Measurements from ENCODE around the gene SLC25A3.
"Not testable (repeated sequence)": the region's sequence is repeated elsewhere in the genome, so short reads cannot be mapped to it uniquely, and the experiment has no call there.

Gene SLC25A3

DNA sequence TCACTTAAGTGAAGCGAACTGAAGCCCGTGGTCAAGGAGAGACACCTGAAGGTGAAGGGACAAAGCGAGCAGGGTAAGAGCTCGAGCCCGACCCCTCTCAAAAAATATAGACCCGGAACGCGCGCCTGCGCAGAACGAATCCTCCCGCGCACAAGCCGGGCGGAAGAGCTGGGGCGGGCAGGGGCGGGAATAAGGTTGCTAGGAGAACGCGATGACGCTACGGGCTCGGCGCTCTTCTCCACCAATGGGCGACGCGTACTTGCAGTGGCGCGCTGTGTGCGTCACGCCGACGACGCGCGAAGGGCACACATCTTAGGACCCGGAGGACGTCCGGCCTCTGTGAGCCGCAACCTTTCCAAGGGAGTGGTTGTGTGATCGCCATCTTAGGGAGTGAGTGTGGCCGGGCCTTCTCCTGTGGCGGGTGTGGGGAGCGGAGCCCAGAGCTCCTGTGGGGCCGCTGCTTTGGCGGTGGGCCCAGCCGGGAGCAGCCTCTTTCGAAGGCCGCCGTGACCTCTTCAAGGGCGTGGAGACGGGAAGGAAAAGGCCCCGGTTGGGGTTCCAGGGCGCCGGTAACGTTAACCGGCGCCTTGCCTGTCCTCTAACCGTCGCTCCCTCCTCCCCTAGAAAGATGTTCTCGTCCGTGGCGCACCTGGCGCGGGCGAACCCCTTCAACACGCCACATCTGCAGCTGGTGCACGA is at the start of gene SLC25A3:
Gene SLC25A3 (plus strand): TSS at position 336 of the 699 bp plus-strand sequence. CDS start 293 bp downstream, at position 629.
- DNase-seq, result peak; percentile 98

DNA sequence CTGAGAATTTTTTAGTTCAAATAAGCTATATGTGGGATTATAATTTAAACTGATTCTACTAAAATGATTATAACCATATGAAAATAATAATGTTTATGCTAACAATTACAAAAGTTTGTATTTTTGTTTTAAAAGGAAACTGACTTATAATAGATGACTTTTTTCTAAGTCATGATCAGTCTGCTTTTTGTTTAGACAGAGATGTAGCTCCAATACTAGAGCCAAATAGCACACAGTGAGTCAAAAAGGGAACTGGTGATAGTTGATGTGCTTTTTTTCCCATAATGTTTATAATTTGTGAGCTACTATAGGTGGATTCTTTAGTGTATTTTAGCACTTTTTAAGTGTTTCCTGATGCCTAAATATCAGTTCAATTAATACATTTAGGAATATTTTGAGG is 49.8 kb upstream of the SLC25A3 start:
- no peak for DNase-seq

DNA sequence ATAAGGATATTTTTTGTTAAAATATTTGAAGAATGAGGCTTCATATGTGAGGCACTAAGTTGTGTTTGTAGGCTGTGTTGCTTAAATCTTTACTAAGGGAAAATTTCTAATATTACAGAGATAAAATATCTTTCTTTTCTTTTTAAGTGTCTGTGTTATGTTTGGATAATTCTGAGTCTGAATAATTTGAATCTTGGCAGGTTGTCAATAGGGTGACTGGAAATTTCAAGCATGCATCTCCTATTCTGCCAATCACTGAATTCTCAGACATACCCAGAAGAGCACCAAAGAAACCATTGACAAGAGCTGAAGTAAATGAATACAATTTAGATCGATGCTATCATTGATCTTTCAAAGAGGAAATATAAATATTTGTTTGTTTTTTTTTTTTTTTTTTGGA is 48.7 kb upstream of the SLC25A3 start:
- no peak for DNase-seq

DNA sequence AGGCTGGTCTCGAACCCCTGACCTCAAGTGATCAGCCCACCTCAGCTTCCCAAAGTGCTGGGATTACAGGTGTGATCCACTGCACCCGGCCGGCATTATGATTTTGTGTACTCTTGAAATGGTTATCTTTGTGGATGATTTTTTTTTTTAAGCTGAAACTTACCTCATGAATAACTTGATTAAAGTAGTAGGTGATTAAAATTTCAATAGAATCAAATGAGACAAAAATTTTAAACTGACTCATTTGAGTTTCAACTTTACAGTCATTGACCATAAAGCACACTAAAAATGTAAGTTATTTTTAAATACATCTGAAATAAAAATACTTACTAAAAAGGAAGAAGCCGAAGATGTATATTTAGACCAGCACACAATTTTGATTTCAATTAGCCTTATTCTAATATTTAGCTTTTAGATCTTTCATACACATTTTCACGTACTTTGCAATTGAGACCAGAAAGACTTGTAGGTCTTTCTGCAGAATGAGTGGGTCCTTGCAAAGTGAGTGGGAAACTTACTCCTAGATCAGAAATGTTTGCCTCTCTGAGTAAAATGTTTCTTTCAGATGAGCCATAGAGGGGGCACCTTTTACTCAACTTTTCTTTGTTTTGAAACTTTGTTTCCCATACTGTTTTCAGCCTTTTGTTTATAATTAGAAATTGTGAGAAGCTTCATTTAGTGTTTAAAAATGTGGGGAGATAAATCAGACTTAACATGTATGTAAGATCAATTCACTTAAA is 43.9 kb upstream of the SLC25A3 start:
- DNase-seq, result no peak

- no peak for DNase-seq
These were observed 41.7 kb upstream of the SLC25A3 start for GRCh38 chr12:98551787-98552186.

DNA sequence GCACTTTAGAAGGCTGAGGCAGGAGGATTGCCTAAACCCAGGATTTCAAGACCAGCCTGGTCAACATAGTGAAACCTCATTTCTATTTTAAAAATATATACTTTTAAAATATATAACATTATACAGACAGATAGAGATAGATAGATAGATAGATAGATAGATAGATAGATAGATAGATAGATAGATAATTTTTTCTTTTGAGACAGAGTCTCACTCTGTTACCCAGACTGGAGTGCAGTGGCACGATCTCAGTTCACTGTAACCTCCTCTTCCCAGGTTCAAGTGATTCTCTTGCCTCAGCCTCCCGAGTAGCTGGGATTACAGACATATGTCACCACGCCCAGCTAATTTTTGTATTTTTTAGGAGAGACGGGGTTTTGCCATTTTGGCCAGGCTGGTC is 35.4 kb upstream of the SLC25A3 start:
- not testable (repeated sequence) for DNase-seq

DNA sequence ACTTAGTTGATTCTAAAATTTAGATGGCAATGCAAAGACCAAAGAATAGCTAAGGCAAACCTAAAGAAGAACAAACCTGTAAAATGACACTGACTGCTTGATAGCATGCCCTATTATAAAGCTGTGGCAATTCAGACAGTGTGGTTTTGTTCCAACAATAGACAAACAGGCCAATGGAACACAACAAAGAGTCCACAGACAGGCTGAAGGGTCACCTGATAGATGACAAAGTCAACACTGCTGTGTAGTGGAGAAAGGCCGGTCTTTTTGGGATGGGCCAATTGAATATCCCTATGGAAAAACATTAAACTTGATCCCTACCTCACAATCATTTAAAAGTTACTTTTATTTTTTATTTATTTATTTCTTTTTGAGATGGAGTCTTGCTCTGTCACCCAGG is 33.8 kb upstream of the SLC25A3 start:
- DNase-seq, result no peak

DNA sequence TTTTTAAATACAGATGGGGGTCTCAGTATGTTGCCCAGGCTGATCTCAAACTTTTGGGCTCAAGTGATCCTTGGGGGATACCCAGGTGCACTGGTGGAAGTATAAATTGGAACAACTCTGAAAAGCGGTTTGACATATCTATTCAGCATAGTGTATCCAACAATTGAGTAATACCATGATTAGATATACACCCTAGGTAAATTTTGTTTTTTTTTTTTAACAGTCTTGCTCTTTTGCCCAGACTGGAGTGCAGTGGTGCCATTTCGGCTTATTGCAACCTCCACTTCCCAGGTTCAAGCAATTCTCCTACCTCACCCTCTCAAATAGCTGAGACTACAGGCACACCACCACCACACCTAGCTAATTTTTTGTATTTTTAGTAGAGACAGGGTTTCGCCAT is 31.6 kb upstream of the SLC25A3 start:
- DNase-seq, result no peak

- DNase-seq, result no peak
These were observed 21.5 kb upstream of the SLC25A3 start for GRCh38 chr12:98572010-98572409.

DNA sequence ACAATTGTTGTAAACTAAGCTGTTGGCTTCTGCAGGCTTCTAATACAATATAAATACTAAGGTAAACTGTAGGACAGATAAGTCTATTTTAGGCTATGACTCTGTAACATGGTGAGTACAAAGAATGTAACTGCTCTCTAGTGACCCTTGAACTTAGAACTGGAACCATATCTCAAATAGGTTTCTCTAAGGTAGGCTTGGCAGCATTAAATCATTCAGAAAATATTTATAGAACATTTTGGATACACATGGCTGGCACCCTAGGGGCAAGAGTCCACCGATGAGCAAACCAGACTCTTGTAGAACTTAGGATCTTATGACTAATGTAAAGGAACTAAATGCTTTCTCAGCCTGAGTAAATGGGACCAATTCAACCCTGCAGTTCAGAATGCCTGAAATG is 19.4 kb upstream of the SLC25A3 start:
- no peak for DNase-seq

- no peak for DNase-seq
These were observed 18.5 kb upstream of the SLC25A3 start for GRCh38 chr12:98575013-98575412.

- not testable (repeated sequence) for DNase-seq
These were observed 16.7 kb upstream of the SLC25A3 start for GRCh38 chr12:98576795-98577194.

DNA sequence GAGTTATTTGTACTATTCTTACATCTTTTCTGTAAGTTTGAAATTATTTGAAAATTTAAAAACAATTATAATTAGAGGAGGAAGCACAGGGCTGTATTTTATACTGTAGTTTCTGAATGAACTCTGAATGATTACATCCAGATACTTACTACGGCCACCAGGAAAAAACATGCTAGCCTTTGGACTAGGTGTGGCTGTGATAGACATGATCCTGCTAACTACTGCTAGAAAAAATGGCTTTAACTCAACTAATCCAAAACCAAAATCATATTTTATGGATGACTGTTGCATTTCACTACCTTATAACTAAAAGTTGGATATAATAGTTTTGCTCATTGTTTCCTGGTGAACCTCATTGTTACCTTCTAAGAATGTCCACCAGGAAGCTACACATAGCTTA is 15.1 kb upstream of the SLC25A3 start:
- no peak for DNase-seq

DNA sequence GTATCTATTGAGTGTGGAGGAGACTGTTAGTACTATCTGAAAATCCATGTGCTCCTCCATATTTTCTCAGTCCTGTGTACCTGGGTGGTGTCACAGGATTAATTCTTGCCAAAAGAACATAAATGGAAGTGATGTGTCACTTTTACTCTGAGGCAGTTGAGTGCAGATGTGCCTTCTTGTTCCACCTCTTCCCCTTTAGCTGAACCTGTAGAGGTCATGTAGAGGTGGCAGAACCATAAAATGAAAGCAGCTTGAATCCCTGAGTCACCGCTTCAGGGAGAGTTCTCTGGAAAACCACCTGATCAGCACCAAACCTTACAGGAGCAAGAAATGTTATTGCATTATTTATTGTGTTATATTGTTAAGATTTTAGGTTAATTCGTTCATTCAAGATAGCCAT is 14.7 kb upstream of the SLC25A3 start:
- no peak for DNase-seq

GRCh38 chr12:98579347-98579746 is 14.1 kb upstream of the SLC25A3 start:
- DNase-seq, result no peak

DNA sequence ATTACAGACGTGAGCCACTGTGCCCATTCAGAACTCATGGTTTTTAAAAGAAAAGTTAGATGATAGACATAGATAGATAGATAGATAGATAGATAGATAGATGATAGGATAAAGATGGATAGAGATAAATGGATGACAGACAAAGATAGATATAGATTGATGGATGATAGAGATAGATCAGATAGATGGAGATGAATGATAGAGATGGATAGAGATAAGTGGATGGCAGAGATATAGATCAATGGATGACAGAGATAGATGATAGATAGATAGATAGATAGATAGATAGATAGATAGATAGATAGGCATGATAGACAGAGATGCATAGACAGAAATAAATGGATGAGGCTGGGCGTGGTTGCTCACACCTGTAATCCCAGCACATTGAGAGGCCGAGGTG is 13.7 kb upstream of the SLC25A3 start:
- no peak for DNase-seq

GRCh38 chr12:98580695-98581094 is 12.8 kb upstream of the SLC25A3 start:
- no peak for DNase-seq

DNA sequence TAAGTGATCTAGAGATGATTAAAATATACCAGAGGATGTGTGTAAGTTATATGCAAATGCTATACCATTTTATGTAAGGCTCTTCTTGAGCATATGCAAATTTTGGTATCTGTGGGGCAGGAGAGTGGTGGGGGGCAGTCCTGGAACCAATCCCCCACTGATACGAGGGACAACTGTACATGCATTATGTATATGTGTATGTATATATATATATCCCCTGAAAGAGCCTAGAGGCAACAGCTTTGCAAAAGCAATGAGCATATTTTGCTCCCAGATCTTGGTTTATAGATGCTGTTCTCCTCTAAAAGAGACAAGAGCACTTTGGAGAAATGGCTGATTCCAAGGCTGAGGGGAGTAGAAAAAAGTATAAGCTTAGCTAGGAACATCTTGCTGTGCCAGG is 12.4 kb upstream of the SLC25A3 start:
- no peak for DNase-seq

DNA sequence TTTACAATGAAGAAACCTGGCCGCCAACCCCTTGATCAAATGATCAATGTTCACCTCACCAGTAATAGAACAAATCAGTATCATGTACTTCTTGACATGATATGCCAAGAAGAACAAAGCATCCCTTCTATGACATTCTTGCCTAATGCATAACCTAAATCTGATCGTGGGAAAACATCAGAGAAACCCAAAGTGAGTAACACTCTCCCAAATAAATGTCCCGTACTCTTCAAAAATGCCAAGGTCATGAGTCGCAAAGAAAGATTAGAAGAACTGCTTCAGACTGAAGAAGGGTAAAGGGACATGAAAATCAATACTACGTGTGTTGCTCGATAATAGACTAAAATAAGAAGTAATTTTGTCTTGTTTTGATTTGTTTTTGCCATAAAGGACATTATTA is 11.4 kb upstream of the SLC25A3 start:
- DNase-seq, result no peak

DNA sequence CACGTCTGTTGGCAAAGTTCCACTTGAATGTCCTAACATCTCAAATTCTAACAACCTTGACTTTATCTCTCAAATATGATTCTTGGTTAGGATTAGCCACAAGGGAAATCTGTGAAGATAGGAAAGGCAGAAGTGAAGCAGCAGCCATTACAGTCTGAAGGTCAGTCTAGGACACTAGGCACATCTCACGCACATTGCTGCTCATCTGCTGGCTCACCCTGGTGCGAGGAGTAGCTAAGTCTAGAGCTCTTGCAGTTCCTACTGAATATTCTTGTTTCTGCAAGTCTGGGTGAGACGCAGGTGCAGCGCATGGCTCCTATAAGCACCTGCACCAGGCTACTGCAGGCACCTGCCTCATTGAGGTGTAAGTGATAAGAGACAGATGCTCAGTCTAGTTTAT is 6.4 kb upstream of the SLC25A3 start:
- DNase-seq, result no peak

GRCh38 chr12:98591209-98591608 is 2.3 kb upstream of the SLC25A3 start:
- no peak for DNase-seq

GRCh38 chr12:98592825-98593322 is 612 bp upstream of the SLC25A3 start:
- no peak for DNase-seq

GRCh38 chr12:98594050-98594835 is 757 bp downstream of the SLC25A3 start:
- DNase-seq, result no peak

Data from left hindlimb (tissue), 1 donor.